Adrenal gland (tissue), 5 donors: Measurements from ENCODE around the gene WNT7A.

Experiments
- CTCF ChIP-seq, 6 experiments: fragments of 450-650 bp in 4 of 6; fragments of 200-600 bp in 2 of 6; sonication (generic) in 1 of 6; IDR thresholded peaks; 1 replicate in 5 of 6; 2 replicates in 1 of 6; pipeline versions ENCODE4 v1.5.1 to v1.8.0; 2016 to 2021; ENCODE audit warnings: antibody characterized with exemption in 6 of 6, mild to moderate bottlenecking in 2 of 6, moderate library complexity in 1 of 6
- POLR2A ChIP-seq, 2 donors: fragments of 450-650 bp; IDR thresholded peaks; one replicate each; pipeline ENCODE4 v1.6.1; 2017; ENCODE audit warnings: antibody characterized with exemption in 2 of 2, mild to moderate bottlenecking in 2 of 2, moderate library complexity in 1 of 2
- donor health status: DM: no; HTN: no; CAD: no.

DNA sequence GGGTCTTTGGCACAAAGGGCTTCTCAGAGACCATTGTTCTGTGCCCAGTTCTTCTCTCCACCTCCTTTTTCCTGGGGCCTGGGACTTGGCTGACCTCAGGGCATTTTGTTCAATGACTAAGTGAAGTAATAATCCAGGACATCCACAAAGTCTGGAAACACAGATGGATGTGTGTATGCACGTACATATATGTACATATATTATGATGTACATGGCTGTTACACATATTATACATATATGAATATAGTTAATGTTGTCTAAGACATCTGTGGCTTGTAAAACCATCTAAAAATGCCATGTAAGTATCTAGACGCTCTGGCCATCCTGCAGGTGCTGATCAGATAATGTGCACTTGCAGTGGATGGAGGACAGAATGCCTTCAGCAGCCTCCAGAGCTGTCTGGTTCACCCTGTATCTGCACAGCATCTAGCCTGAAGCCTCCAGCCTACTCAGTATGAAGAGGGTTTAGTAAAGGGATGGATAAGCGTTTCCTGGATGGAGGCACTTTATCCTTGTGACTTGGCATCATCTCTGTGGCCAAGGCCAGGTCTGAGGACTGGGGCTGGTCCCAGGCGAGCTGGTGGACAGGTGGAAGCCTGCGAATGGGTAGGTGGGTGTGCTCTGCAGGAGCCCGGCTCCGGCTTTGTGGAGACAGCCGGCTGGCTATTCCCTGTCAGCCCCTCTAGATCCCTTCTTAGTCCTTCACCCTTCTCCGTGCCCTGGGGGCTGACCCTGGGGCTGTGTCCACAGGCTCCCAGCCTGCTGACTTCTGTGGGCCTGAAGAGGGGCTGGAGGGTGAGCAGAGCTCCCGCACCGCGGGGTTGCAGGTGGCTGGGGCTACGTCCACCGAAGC is 88.4 kb downstream of the WNT7A start:
- TF ChIP-seq CTCF (IDR thresholded peaks at IDR 0.05) (no peak), POLR2A (IDR thresholded peaks at IDR 0.05) (no peak)
